ENCODE data around the gene PPIG. TPM values are rescaled to one million over a fixed set of nuclear protein-coding genes. Genes with fewer than 3 reads are reported as not detected.

PPIG gene
- total and polyA plus RNA-seq, 2 experiments from 2014 or later, result 40.7 to 157 TPM

GRCh38 chr2:169620509-169620908, 36.4 kb downstream of the PPIG start:
- DNase-seq (ENCODE audit: low spot score), result no peak
- H3K4me3 ChIP-seq, result no peak overlapping the region
- peaks cover 45% of the 10 kb centered on the region for H3K36me3 Mint-ChIP-seq (ENCODE audit: low read depth)

More at GRCh38 chr2:169620509-169620908, 36.4 kb downstream of the PPIG start:
- no peaks in the 10 kb centered on the region for H3K4me1 Mint-ChIP-seq
- no peak overlapping the region for H3K27ac ChIP-seq (ENCODE audit: low read depth)
- no peak overlapping the region for H3K4me2 ChIP-seq
- H3K9me3 Mint-ChIP-seq, result no peaks in the 10 kb centered on the region; the same call in 2 of the 3 replicates
- TF ChIP-seq CTCF (conservative IDR thresholded peaks at IDR 0.05; ENCODE audit: low read depth in 2 of 2), result no peak
- no peak for TF ChIP-seq CREB1 (CRISPR knock-in tag; IDR thresholded peaks at IDR 0.05; ENCODE audit: low read depth)
- TF ChIP-seq, protein P1, sequence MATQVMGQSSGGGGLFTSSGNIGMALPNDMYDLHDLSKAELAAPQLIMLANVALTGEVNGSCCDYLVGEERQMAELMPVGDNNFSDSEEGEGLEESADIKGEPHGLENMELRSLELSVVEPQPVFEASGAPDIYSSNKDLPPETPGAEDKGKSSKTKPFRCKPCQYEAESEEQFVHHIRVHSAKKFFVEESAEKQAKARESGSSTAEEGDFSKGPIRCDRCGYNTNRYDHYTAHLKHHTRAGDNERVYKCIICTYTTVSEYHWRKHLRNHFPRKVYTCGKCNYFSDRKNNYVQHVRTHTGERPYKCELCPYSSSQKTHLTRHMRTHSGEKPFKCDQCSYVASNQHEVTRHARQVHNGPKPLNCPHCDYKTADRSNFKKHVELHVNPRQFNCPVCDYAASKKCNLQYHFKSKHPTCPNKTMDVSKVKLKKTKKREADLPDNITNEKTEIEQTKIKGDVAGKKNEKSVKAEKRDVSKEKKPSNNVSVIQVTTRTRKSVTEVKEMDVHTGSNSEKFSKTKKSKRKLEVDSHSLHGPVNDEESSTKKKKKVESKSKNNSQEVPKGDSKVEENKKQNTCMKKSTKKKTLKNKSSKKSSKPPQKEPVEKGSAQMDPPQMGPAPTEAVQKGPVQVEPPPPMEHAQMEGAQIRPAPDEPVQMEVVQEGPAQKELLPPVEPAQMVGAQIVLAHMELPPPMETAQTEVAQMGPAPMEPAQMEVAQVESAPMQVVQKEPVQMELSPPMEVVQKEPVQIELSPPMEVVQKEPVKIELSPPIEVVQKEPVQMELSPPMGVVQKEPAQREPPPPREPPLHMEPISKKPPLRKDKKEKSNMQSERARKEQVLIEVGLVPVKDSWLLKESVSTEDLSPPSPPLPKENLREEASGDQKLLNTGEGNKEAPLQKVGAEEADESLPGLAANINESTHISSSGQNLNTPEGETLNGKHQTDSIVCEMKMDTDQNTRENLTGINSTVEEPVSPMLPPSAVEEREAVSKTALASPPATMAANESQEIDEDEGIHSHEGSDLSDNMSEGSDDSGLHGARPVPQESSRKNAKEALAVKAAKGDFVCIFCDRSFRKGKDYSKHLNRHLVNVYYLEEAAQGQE (IDR thresholded peaks at IDR 0.05; ENCODE audit: unreplicated experiment), result no peak
- no peak for TF ChIP-seq STAT1 (IDR thresholded peaks at IDR 0.05; ENCODE audit: unreplicated experiment)
- no peak for TF ChIP-seq ZNF331 (CRISPR knock-in tag; IDR thresholded peaks at IDR 0.05; ENCODE audit: low read depth)
- TF ChIP-seq, protein P2, sequence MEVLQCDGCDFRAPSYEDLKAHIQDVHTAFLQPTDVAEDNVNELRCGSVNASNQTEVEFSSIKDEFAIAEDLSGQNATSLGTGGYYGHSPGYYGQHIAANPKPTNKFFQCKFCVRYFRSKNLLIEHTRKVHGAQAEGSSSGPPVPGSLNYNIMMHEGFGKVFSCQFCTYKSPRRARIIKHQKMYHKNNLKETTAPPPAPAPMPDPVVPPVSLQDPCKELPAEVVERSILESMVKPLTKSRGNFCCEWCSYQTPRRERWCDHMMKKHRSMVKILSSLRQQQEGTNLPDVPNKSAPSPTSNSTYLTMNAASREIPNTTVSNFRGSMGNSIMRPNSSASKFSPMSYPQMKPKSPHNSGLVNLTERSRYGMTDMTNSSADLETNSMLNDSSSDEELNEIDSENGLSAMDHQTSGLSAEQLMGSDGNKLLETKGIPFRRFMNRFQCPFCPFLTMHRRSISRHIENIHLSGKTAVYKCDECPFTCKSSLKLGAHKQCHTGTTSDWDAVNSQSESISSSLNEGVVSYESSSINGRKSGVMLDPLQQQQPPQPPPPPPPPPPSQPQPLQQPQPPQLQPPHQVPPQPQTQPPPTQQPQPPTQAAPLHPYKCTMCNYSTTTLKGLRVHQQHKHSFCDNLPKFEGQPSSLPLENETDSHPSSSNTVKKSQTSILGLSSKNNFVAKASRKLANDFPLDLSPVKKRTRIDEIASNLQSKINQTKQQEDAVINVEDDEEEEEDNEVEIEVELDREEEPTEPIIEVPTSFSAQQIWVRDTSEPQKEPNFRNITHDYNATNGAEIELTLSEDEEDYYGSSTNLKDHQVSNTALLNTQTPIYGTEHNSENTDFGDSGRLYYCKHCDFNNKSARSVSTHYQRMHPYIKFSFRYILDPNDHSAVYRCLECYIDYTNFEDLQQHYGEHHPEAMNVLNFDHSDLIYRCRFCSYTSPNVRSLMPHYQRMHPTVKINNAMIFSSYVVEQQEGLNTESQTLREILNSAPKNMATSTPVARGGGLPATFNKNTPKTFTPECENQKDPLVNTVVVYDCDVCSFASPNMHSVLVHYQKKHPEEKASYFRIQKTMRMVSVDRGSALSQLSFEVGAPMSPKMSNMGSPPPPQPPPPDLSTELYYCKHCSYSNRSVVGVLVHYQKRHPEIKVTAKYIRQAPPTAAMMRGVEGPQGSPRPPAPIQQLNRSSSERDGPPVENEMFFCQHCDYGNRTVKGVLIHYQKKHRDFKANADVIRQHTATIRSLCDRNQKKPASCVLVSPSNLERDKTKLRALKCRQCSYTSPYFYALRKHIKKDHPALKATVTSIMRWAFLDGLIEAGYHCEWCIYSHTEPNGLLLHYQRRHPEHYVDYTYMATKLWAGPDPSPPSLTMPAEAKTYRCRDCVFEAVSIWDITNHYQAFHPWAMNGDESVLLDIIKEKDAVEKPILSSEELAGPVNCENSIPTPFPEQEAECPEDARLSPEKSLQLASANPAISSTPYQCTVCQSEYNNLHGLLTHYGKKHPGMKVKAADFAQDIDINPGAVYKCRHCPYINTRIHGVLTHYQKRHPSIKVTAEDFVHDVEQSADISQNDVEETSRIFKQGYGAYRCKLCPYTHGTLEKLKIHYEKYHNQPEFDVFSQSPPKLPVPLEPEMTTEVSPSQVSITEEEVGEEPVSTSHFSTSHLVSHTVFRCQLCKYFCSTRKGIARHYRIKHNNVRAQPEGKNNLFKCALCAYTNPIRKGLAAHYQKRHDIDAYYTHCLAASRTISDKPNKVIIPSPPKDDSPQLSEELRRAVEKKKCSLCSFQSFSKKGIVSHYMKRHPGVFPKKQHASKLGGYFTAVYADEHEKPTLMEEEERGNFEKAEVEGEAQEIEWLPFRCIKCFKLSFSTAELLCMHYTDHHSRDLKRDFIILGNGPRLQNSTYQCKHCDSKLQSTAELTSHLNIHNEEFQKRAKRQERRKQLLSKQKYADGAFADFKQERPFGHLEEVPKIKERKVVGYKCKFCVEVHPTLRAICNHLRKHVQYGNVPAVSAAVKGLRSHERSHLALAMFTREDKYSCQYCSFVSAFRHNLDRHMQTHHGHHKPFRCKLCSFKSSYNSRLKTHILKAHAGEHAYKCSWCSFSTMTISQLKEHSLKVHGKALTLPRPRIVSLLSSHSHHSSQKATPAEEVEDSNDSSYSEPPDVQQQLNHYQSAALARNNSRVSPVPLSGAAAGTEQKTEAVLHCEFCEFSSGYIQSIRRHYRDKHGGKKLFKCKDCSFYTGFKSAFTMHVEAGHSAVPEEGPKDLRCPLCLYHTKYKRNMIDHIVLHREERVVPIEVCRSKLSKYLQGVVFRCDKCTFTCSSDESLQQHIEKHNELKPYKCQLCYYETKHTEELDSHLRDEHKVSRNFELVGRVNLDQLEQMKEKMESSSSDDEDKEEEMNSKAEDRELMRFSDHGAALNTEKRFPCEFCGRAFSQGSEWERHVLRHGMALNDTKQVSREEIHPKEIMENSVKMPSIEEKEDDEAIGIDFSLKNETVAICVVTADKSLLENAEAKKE (CRISPR knock-in tag; IDR thresholded peaks at IDR 0.05), result no peak
- TF ChIP-seq EZH2 (IDR thresholded peaks at IDR 0.05; ENCODE audit: low read depth, unreplicated experiment), result no peak
- no peak for TF ChIP-seq POLR2AphosphoS5 (IDR thresholded peaks at IDR 0.05; ENCODE audit: low read depth)
- no peak for TF ChIP-seq NANOG (IDR thresholded peaks at IDR 0.05; ENCODE audit: borderline replicate concordance)
- no peak for TF ChIP-seq EZH2phosphoT487 (IDR thresholded peaks at IDR 0.05; ENCODE audit: unreplicated experiment)
- TF ChIP-seq, protein P3, sequence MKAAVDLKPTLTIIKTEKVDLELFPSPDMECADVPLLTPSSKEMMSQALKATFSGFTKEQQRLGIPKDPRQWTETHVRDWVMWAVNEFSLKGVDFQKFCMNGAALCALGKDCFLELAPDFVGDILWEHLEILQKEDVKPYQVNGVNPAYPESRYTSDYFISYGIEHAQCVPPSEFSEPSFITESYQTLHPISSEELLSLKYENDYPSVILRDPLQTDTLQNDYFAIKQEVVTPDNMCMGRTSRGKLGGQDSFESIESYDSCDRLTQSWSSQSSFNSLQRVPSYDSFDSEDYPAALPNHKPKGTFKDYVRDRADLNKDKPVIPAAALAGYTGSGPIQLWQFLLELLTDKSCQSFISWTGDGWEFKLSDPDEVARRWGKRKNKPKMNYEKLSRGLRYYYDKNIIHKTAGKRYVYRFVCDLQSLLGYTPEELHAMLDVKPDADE (IDR thresholded peaks at IDR 0.05), result no peak
- no peak for TF ChIP-seq JUNB (IDR thresholded peaks at IDR 0.05; ENCODE audit: unreplicated experiment)
- H3K4me1 ChIP-seq (ENCODE audit: insufficient read depth), result no peaks in the 10 kb centered on the region
- H3K27me3 ChIP-seq (ENCODE audit: insufficient read depth), result no peaks in the 10 kb centered on the region
- no peak overlapping the region for H3K27ac Mint-ChIP-seq
- H2AFZ ChIP-seq, result no peak overlapping the region
- no peaks in the 10 kb centered on the region for H3K9me2 ChIP-seq (ENCODE audit: insufficient read depth)
- peaks cover 7% of the 10 kb centered on the region for H3K36me3 ChIP-seq (ENCODE audit: insufficient read depth)
- peaks cover 52% of the 10 kb centered on the region for H3K79me2 ChIP-seq (replicated peaks; ENCODE audit: insufficient read depth)
- no peaks in the 10 kb centered on the region for H3F3A ChIP-seq (replicated peaks; ENCODE audit: low read depth)
- no peak for ATAC-seq
- peaks cover 1% of the 10 kb centered on the region for H3K27me3 Mint-ChIP-seq (ENCODE audit: insufficient read depth, low read depth, poor library complexity)
- H3K4me3 Mint-ChIP-seq, result no peak overlapping the region
- peaks cover 11% of the 10 kb centered on the region for H4K20me1 ChIP-seq (replicated peaks; ENCODE audit: insufficient read depth)

Measured in GM23338 (cell line).